Hippocampal formation (tissue), 2 donors: ENCODE measurements around the gene TMEM229B.

ENCODE experiments used
- DNase-seq, 2 donors: peaks; one replicate each; lab custom pipeline; 2025; lab: John Stamatoyannopoulos, UW

TMEM229B gene

DNA sequence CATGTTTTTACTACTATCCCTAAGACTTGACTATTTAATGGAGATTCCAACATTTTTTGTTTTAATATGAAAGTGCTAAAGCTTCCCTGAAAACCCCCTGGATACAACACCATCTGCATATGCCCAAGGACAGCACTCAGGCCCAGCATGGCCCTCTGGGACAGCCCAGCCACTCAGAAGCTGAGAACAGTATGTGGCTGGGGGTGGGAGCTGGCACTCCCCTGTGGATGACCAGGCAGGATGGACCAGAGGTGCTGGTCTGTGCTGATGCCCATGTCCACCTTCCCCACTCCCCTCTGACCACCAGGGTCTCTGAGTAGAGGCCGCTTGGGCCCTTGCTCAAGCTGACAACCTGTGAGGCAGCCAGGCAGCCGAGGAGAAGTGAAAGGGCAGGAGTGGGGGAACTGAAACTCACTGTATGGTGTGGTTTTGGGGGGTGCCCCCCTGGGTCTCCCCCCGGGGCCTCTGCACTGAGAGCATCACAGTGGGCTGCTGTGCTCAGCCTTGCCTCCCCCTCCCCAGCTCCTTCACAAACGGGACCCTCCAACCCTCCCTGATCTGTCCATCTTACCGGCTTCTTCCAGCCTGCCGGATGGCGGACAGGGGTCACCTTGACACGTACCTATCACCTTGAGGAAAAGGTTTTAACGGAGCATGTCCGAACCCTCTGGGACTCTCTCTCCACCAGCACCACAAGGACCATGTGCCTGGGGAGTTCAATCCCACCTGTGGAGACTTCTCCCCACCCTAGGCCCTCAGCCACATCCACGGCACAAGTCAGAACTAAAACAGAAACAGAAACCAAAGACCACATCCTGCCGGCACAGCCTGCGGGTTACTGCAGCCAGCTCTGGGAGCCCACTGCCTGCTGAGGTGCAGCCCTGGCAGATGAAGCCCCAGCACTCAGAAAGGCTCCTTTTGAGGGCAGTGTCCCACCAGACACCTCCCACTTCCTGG, at the start of gene TMEM229B:
Gene TMEM229B (minus strand): TSS at position 785 of the 957 bp plus-strand sequence. CDS start 14,798 bp downstream, outside the sequence.
- DNase-seq = peak in 1 of 2 donors; percentile 32

DNA sequence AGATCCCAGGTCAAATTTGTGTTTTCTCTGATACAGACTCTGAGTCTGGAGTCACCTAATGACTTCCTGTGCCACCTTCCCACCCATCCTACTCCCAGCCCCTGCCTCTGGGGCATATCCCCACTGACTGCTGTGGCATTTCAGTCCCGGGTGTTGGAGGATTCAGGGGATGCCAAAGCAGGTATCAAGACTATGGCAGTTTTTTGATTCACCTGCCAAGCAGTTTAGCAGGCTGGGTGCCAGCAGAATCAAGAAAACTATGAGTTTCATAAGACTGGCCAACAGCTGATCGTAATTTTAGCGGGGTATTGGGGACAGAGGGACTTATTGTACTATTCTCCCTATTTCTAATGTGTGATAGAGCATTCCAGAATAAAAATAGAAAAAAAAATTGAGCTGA, 49.2 kb upstream of the TMEM229B start:
- DNase-seq = no peak

DNA sequence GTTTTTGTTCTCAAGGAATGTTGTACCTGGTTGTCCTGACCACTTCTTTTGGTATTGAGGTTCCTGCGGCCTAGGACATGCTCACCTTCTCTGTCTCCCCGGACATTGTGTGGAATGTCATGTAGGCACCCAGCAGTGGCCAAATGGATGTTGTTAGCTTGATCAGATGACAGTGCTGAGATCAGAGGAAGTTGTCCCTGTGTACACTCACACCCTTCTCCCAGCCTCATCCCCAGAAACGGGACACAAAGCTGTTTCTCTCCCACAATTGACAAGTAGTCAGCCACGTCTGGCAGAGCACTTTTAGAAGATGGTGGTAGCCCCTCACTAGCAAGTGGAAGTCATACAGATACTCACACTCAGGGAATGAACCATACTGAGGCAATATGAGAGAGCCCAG, 47.6 kb upstream of the TMEM229B start:
- peak in 1 of 2 donors; percentile 20 for DNase-seq

DNA sequence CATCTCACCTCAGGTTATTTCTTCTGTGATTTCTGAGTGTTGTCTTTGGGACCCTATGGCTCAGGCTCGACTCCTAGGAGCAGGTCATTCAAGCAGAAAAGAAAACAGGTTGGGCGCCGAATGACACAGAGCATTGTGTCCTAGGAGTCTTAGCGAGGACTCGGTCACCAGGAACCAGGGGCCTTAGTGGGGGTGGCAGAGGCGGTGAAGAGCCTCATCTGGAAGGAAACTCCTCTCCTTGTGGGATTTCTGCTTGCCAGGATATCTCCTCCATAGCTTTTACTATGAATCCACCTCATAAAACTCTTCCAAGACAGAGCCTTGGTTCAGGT, 45.2 kb upstream of the TMEM229B start:
- no peak for DNase-seq

DNA sequence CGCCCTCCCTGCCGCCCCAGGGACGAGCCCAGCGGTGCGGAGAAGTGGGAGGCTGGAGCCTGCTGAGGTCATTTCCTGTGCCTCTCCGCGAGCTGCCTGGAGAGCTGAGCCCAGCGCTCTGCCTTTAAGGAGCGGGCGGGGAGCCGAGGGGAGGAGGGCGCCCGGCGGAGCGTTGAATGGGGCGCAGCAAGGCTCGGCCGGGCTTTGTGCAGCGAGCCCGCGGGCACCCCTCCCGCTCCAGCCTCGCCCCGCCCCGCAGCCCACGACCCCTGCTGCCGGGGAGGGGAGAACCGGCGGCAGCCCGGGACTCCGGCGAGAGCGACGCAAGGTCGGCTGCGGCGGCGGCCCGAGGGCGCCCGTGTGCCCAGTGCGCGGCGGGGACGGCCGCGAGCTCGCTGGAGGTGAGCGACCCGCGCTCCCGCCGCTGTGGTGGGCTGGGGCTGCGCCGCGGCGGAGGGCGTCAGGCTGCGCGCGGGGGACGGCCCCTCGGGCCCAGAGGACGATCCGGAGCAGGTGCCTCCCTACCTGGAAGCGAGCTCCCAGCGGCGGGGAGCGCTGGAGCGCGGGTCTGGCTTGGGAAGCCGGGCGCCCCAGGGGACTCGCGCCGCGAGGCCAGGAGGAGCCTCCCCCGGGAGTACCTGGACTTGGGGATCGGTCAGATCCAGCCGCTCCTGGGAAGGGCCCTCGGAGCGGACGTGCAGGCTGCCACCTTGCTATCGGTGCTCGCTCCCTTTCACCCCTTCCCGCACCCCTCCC, 44.7 kb upstream of the TMEM229B start, which contains the start of gene PLEKHH1:
Gene PLEKHH1 (plus strand): TSS at position 293 of the 756 bp plus-strand sequence. CDS start 8,578 bp downstream, outside the sequence.
- peak; percentile 90 to 94 for DNase-seq

DNA sequence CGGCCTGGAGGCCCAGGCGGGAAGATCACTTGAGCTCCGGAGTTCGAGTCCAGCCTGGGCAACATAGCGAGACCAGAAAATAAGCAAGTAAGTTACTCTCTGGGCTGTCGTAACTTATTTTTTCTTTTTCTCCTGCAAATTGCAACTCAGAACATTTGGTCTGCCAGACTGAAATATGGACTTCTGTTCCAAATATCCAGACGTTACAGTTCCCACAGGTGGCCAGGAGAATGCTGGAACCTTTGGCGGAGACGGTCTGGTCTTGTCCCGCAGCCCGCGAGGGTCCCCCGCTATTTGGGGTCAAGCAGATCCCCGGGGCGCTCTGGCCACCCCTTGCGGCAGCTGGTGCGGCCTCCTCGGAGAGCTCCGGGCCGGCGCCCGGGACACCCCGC, 44.1 kb upstream of the TMEM229B start:
- DNase-seq = no peak

DNA sequence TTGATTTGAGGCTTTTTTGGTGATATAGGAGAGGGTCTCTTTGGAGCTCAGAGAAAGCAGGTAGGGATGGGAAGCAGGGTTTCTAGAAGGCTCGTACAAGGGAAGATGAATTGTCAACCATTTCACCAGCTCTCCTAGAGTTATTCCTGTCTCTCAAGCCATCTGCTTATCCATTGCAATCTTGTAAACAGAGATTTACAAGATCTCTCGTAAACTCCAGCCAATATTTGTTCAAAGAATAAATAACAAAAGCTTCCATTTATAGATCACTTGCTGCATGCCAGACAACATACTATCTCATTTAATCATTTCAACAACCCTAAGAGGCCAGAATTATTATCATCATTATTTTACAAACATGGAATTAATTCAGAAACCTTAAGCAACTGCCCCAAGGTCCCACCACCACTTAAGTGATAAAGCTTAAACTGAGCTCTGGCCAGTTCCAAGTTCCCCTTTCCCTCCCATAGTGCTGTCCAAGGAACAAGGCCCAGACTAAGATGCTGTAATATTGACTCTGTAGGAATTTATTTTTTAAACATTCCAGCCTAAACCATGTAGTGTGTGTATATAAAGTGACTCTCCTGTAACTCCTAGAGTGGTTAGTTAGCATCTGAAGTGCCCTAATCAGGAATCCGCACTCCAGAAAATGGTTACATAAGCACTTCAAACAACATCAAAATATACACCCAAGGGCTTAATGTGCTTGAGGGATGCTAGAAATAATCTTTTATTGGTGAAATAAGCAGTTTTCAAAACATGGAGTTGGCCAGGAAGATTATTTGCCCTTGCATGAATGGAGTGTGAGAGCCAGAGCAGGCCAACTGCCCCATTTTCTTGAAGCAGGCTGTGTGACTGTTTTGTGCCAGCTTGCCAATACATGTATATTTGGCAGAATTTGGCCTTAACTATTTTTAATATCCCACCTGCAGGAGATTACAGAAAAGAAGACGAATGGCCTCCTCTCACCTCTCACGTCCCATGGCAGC, 41.7 kb upstream of the TMEM229B start:
- DNase-seq = no peak

DNA sequence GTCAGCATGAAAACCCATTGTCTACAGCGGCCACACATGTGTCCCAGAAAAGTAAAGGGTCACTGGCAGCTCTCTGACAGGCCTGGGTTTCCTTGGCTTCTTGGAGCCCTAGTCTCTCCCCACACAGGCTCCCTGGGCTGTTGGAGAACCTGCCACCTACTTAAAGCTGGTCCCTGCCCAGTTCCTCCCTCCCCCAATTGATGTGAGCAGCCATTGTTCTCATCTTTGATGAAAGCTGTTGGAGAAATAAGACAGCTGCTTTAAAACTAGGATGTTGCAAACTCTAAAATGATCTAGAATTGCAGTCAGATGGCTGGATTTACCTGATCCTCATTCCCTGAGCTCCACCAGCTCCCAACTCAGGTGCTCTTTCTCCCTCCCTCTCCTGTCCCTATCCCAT, 39.8 kb upstream of the TMEM229B start:
- no peak for DNase-seq

DNA sequence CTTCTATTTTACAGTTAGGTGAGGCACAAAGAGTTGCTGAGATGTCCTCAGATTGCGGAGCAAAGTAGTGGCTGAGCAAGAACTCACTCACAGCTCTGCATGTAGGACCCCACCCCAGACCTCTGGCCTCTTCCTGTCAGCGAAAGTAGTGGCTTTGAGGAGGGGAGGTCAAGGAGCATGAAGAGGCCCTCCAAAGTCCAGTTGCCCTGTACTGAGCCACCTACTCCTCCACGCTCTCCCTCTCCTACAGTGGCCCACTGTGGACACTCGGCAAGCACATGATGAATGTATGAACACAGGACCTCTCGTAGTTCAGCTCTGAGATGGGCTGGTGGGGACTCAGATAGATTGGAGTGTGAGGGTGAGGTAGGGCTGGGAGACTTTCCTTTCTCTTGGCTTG, 39.2 kb upstream of the TMEM229B start:
- no peak for DNase-seq

DNA sequence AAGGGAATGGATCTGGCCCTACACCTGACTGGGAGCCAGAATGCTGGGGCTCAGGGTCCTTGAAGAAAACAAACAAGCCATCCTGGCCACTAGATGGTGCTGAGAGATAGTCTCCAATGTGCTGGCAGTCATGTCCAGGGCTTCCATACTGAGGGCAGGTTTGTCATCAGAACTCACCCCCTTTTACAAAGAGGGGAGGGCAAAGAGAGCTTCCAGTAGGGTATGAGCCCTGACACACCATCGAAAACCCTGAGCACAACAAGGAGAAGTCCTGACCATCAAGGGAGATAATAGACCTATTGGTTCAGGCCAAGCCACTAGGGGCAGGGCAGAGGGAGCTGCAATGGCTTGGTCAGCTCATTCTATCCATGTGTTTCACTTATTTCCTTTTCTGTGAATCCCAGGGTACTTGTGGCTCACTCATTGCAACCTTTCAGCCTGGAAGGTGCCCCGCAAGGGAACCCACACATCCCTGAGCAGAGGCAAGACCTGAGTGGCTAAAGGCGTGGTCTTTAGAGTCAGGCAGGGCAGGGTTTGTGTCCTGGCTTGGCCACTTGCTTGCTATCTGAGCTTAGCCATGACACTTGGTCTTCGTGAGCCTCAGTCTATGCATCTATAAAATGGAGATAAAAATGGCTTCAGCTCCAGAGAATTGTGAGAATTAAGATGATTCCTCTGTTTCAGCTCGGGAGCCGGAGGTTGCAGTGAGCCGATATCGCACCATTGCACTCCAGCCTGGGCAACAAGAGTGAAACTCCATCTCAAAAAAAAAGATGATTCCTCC, 38.3 kb upstream of the TMEM229B start:
- DNase-seq = peak; percentile 61 to 72

DNA sequence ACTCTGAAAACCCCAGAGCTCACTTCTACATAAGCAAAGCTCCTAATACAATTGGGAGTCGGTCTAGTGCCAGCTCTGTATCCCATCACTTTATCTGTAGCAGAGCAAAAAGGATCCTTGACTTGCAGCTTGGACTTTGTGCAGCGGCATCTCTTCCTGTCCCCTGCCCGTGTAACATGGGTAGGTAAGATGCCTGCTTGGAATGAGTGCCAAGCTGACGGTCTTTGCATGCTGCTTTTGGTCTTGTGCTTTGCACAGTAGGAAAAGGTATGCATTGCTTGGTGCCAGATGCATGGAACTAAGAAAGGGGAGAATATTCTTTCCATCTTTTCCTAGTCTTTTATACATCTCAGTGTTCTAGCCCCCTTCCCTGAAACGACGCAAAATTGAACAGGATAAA, 37.7 kb upstream of the TMEM229B start:
- no peak for DNase-seq

DNA sequence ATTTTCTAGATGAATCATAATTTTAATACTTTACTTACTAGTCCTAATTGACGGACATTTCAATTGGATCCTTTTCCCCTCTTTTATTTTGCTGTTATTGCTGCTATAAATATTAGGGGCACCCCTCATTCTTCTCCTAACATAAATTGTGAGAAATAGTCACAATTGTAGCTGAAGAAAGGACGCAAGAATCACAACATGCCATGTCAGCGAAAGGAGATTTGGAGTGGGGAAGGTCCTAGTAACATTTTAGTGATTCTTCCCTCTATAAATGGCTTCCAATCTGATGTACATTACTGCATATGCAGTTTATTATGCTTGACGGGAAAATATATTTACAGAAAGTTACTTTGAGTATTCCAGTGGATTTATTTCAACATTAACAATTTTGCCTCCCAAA, 36.9 kb upstream of the TMEM229B start:
- no peak for DNase-seq

DNA sequence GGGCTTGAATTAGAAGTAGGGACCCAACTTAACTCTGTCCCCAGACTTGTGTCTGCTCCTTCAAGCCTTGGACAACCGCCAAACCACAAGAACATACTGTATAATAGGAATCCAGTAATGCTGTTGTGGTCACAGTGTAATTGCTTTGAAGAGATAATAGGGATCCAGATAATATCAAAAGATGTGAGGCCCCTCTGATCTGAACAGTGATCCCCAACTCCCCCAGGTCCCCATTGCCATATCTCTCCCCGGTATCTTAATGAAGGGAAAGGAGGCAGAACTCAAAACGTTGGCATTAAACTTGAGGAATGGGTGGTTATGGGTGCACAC, 36.1 kb upstream of the TMEM229B start:
- DNase-seq = no peak

DNA sequence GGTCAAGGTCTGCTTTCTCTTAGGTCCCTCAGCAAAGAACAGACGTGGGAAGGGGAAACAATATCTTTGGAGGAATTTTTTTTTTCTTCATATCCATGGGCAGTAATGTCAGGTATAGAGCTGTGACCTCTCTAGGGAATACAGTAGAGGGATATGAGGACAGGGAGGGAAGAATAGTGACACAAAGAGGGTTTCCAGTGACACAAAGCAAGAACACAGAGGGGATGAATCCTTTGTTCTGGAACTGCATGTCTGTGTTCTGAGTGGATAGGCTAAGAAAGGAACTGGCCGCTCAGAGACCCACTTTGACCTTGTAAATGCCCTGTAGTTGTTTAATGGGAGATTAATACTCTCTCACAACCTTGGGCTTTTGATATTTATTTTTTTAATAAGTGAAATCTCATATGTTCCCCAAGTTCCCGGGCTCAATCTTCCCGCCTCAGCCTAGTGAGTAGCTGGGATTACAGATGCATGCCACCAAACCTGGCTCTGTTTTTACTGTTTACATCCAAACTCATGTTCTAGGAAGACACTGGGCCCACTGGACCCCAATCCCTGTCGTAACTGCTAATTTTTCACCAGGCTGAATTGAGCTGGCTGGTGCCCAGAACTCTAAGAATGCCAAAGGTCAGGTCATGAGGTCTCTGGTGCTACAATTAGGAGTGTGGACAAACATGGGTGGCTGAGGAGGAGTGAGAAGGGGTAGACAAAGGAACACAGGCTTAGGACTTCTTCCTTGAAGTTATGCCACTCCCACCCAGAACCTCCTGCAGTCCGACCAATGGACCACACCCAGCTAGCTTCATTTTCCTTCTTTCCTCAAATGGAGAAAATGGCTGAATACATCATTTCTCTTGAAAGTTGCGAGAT, 35.5 kb upstream of the TMEM229B start:
- no peak for DNase-seq

DNA sequence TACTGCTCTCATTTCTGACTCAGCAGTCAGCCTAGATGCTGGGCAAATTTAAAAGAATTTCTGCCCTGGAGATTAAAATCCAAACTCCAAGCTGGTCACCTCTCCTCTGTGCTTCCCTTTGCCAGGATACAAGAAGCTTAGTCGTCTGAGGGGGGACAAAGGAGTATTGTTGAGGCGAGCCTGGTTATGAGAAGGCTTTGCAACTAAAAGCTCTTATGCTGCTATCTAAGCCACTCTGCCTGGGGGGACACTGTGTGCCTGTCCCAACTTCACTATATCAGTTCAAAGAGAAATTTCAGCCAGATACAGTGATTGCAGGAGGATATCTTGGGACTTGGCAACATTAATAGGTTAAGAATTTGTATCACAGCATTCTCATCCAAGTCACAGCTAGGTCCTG, 33.7 kb upstream of the TMEM229B start:
- DNase-seq = peak; percentile 17 to 41

DNA sequence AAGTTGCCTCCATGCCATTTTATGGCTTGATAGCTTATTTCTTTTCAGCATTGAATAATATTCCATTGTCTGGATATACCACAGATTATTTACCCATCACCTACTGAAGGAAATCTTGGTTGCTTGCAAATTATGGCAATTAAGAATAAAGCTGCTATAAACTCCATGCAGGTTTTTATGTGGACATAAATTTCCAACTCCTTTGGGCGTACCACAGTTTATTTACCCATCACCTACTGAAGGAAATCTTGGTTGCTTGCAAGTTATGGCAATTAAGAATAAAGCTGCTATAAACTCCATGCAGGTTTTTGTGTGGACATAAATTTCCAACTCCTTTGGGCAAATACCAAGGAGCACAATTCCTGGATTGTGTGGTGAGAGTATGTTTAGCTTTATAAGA, 32.0 kb upstream of the TMEM229B start:
- DNase-seq = no peak

DNA sequence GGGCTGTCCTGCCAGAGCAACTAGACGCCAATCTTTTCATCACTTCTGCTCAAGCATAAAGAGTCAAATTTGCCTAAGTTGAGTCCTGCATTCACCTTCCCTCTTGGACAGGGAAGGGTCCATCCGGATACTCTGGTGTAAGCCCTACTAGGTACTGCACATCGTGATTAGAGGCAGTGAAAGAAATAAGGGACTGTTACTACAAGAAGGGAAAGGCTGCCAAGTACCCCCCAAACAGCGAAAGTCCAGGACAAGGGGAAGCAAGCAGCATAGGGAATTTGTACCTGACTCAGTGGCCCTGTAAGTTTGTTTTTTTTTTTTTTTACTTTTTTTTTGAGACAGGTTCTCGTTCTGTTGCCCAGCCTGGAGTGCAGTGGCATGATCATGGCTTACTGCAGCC, 30.9 kb upstream of the TMEM229B start:
- no peak for DNase-seq

DNA sequence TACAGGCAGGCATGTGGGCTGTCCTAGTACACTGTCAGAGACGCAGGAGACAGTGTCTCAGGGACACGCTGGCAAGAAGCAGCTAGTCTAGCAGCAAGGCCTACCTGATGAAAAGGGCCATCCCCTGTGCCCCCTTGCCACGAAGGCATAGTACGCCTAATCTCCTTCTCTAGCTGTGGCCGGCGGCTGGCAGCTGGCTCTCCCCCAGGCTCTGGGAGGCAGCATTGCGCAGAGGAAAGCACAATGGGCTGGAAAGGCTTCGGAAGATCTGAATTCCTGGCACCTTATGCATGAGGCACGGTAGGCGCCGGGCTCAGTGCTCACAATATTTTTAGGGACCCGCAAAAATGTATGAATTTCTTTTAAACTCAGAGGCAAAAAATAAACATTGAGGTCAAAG, 28.6 kb upstream of the TMEM229B start:
- peak; percentile 62 to 76 for DNase-seq

DNA sequence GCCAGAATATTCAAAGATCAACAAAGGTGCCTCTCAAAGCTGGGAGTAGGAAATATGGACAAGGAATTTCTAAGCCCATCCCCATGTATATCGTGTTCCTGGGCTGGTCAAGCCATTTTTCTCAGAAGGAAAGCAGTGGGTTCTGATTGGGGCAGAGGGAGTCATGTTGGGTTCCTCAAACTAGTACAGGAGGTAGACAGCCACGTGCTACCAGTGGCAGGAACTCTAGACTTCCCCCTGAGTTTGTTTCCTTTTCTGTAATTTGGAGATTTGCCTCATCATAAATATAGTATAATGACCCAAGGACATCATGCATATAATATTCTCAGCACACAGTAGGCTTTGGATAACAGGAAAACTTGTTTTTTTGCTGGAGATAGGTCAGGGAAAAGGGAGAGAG, 28.2 kb upstream of the TMEM229B start:
- no peak for DNase-seq
